Activated naive CD4-positive, alpha-beta T cell (primary cell): ENCODE measurements around the gene ATP5F1C.
"Not testable (repeated sequence)": the region's sequence is repeated elsewhere in the genome, so short reads cannot be mapped to it uniquely, and the experiment has no call there.

Experiments used
- DNase-seq, 4 experiments: peaks; one replicate each; lab custom pipeline; 2025; lab: John Stamatoyannopoulos, UW

Gene ATP5F1C

DNA sequence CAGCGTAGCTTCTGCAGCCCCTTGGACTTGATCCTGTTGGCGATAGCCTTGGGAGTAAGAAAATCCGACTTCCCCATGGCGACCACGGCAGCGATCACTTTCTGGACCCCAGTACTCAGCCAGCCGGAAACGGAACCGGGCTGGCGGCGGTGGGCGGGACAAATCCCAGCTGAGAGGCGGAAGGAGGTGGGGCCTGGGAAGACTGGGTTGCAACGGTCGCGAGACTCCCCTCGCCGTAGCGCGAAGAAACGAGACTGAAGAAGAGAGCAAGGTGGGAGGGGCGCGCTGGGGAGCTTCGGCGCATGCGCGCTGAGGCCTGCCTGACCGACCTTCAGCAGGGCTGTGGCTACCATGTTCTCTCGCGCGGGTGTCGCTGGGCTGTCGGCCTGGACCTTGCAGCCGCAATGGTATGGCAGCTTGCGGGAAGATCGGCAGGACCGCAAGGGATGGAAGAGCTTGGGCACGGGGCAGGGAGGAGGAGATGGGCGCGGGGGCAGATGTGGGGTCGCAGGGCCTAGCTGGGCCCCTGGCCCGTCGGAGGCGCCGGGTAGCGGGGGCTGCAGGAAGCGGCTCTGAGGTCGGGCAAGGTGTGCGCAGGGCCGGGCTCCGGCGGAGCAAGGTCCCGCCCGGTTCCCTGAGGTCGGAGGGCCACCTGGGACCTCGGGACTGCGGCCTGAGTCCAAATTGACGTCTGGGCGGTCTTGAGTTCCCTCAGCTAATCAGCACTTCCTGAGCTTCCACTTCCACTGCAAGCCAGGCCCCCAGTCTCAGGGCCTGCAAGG is at the start of gene ATP5F1C, which contains the start of gene KIN:
ATP5F1C (plus strand) TSS at position 321 of the 782 bp plus-strand sequence; CDS start at position 352, 31 bp downstream.
KIN (minus strand) TSS at position 137 of the 782 bp plus-strand sequence; CDS start at position 77, 60 bp downstream.
- DNase-seq, result peak; percentile 90 to 96 (median 93)

DNA sequence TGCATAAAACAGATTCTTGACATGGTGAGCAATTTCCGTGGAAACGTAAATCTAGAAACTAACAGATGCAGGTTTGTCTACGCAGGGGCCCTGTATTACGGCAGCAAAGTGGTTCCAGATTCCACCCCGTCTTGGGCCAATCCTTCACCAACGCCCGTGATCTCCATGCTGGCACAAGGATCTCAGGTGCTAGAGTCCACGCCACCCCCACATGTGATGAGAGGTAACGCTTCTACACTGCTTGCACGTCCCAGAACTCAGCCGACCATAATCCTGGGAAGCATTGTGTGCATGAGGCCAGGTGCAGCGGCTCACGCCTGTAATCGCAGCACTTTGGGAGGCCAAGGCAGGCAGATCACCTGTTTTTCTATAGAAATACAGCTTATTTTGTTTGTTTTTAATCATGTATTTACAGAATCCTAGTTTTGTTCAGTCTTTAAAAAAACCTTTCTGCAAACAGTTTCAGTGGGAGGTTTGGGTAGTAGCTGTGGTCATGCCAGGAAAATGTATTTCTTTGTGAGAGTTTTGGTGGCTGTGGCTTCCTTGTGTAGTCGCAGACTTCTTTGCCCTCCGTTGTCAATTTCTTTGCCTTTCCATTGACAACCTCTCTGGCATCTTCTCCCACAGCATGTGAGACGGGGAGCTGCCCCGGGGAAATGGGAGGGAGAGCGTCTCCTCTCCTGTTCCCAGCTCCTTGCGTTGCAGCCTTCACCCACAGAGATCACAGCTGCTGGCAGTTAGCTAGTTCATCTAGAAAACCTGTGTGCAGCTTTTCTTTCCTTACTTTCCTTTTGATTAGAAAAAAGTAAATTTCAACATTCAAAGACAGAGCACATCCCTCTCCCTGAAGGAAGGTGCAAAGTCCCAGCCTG is 49.2 kb upstream of the ATP5F1C start:
- no peak for DNase-seq

DNA sequence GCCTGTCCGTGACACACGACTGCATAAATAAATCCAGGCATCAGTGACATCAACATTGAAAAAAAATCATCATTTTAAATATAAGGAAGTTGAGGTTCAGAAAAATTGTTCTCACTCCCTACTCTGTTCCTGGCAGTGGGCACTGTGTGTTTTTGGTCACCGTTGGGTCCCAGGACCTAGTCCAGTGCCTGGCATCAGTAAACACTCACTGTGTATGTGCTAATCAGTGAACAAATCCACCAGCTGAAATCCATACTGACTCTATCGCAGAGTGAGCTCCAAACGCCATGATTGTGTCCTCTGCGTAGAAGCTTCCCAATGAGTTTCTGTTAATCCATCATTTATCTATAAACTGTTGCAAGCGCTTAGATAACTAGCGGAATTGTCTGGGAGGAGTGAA is 43.7 kb upstream of the ATP5F1C start:
- no peak for DNase-seq

DNA sequence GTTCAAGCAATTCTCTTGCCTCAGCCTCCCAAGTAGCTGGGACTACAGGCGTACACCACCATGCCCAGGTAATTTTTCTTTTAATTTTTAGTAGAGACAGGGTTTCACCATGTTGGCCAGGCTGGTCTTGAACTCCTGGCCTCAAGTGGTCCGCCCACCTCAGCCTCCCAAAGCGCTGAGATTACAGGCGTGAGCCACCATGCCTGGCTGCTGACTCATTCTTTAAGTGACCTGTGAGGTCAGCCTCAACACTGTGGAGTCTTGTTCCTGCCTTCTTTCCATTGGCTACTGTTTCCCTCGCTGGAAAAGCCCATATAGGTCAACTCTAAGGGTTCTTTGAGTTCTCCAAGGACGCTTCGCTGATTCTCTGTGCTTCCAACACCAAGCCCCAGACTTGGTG is 39.3 kb upstream of the ATP5F1C start:
- DNase-seq, result not testable (repeated sequence)

DNA sequence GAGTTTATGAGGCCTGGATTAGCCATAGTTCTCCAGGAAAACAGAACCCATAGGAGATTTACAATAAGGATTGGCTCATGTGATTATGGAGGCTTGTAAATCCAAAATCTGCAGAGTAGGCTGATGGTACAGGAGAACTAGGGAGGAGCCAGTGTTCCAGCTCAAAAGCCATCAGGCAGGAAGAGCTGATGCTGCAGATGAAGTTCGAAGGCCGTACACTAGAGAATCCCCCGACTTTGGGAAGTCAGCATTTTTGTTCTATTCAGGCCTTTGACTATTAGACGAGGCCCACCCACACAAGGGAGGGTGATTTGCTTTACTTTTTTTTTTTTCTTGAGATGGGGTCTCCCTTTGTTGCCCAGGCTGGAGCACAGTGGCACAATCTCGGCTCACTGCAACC is 37.8 kb upstream of the ATP5F1C start:
- DNase-seq, result no peak

DNA sequence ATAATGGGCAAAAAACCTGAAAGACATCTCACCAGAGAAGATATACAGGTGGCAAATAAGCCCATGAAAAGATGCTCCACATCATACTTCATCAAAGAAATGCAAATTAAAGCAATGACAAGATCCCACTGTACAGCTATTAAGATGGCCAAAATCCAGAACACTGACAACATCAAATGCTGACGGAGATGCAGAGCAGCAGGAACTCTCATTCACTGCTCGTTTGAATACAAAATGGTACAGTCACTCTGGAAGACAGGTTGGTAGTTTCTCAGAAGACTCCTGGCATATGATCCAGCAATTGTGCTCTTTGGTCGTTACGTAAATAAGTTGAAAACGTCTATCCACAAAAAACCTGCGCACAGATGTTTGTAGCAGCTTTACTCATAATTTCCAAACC is 35.7 kb upstream of the ATP5F1C start:
- DNase-seq, result no peak

DNA sequence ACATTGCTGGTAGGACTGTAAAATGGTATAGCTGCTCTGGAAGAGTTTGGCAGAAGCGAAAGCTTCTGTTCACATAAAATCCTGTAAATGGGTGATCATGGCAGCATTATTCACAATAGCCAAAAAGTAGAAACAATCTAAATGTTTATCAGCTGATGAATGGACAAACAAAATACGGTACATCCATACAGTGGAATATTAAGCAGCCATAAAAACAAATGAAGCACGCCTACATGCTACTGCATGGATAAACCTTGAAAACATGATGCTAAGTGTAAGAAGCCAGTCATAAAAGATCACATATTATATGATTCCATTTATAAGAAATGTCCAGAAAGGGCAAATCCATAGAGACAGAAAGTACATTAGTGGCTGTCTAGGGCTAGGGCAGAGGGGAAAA is 32.9 kb upstream of the ATP5F1C start:
- DNase-seq, result no peak

DNA sequence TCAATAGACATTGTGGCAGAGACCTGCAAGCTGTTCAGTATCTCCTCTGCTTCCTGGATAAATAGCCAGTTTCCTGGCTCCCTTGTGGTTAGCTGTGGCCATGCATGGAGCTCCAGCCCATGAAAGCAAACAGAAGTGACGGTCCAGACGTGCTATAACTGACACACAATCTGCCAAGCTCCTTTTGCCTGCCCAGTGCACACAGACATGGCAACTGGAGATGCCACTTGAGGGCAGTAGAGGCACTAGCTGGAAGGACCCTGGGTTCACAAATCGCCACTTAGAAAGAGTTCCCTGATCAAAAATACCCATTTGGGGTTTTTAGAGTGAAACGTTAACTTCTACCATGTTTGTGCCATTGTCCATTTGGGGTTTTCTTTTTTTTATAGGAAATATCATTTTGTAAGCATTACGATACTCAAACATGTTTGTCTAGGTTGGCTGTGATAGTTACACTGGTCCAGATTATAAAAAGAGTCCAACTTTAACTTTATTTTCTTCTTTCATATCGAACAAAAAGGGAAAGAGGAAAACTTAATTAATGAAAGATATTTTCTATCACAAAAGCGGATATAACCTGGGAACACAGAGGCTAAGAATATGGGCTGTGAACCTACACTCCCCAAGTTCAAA is 31.5 kb upstream of the ATP5F1C start:
- DNase-seq, result no peak

DNA sequence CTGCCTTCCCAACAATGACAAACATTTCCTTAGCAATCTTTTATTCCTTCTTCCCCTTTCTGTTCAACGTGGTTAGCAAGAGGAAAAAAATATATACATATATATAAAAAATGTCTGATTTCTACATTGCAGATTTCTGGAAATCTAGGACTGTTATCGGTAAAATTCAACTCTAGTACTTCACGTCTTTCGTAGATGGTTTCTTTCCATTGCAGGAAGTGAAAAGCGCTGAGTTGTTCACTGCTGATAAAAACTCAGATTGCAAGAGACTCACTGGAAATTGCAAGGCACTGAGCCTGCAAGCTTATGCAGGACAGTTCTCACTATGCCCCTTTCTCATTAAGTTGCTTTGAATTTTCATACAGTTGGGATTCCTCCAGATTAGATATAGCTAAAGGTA is 24.0 kb upstream of the ATP5F1C start:
- DNase-seq, result no peak

DNA sequence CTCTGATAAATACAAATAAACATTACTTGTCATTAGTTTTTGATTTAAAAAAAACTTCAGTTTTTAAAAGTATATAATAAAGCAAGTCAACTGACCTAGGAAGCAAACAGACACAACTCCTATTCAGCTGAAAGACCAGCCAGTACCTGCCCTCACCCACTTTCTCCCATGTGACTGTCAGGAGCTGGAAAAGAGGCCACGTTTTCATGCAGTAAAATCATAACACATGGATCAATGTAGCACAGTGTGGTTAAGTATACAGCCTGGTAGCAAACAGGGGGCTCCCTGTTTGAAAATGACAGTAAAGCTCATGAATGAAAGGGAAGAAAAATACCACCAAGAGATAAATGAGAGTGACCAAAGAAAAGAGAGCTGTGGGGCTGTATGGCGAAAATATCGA is 21.7 kb upstream of the ATP5F1C start:
- no peak for DNase-seq

DNA sequence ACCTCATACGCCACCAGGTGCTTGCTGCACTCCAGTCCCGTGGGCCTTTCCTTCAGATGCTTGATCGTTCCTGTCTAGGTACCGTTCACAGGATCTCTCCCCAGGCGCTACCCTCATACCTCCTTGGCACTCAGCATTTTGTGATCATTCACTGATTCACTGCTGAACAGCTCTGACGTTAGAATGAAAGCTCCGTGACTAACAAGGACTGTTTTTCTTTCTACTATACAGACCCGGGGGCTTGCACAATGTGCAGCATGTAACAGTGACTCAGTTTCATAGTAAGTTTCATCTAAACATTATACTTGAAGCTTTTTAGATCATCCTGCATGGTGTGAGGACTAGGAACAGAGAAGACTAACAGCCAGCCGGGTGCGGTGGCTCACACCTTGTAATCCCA is 20.8 kb upstream of the ATP5F1C start:
- no peak for DNase-seq

DNA sequence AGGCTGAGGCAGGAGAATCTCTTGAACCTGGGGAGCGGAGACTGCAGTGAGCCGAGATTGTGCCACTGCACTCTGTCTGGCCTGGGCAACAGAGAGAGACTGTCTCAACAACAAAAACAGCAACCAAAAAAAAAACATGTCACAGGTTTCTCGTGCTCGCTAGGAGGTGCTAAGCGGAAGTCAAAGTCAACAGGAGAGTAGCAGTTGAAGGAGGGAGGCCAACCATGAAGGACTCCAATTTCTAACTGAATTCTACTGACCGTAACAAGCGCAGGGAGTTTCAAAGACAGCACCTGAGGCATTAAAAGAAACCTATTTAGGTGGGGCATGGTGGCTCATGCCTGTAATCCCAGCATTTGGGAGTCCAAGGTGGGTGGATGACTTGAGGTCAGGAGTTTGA is 19.6 kb upstream of the ATP5F1C start:
- DNase-seq, result no peak

DNA sequence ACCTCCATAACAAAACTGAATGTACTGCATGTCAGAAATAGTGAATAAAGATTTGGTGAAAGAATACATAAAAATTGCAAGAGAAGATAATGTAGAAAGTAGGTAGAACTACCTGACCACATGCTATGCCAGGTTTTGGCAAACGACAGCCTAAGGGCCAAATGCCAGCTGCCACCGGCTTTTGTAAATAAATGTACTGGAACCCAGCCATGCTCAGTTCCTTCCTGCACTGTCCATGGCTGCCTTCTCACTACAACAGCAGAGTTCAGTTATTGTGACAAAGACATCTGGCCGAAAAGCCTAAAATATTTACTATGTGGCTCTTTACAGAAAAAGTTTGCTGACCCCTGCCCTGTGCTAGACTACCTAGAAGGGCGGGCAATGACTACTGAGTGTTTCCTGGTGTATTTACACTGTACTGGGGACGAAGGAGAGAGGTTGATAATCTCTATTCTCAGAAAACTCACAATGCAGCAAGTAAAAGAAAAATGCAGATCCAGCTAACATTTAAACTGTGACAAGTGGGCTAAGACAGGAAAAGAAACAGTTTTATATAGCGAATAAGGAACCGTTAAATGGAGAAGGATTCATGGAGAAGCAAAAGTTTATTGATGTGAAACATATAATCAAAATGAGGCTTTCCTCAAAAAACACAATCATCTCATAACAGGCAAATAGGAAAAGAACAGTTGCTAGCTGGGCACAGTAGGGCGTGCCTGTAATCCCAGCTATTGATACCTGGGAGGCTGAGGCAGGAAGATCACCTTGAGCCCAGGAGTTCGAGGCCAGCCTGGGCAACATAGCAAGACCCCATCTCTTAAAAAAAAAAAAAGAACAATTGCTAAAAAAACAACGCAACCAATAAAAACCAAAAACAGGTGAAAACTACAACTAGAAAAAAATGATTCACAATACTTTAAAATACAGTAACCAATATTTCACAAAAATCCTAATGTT is 13.9 kb upstream of the ATP5F1C start:
- DNase-seq, result no peak

DNA sequence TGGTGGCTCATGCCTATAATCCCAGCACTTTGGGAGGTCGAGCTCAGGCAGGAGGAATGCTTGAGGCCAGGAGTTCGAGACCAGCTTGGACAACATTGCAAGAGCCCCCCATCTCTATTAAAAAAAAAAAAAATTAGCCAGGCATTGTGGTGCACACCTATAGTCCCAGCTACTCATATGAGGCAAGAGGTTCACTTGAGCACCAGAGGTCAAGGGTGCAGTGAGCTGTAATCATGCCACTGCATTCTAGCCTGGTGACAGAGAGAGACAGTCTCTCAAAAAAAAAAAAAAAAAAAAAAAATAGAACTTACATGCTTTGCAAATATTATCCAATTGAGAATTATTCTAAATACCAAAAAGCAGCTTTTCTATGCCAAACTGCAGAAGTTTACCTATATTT is 11.2 kb upstream of the ATP5F1C start:
- DNase-seq, result no peak

DNA sequence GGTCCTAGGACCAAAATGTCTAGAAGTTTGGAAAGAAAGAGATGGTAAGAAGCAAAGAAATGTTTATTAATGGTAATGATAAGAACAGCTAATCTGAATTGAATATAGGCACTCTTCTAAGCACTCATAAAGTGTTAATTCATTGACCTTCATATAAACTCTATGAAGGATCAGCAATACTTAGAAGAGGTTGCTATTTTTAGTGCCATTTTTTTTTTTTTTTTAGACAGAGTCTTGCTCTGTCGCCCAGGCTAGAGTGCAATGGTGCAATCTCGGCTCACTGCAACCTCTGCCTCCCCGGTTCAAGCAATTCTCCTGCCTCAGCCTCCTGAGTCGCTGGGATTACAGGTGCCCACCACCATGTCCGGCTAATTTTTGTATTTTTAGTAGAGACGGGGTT is 5.8 kb upstream of the ATP5F1C start:
- not testable (repeated sequence) for DNase-seq

DNA sequence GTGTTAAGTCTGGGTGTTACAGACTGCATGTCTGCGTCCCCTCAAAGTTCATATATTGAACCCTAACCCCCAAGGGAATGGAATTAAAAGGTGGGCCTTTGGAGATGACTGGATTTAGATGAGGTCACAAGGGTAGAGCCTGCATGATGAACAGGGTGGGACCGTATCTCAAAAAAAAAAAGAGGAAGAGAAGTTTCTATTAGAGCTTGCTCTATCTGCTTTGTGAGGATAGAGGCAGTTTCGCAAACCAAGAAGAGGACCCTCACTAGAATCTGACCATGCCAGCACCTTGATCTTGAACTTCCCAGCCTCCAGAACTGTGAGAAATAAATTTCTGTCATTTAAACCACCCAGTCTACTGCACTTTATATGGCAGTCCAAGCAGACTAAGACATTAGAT is 1.5 kb upstream of the ATP5F1C start:
- DNase-seq, result no peak

DNA sequence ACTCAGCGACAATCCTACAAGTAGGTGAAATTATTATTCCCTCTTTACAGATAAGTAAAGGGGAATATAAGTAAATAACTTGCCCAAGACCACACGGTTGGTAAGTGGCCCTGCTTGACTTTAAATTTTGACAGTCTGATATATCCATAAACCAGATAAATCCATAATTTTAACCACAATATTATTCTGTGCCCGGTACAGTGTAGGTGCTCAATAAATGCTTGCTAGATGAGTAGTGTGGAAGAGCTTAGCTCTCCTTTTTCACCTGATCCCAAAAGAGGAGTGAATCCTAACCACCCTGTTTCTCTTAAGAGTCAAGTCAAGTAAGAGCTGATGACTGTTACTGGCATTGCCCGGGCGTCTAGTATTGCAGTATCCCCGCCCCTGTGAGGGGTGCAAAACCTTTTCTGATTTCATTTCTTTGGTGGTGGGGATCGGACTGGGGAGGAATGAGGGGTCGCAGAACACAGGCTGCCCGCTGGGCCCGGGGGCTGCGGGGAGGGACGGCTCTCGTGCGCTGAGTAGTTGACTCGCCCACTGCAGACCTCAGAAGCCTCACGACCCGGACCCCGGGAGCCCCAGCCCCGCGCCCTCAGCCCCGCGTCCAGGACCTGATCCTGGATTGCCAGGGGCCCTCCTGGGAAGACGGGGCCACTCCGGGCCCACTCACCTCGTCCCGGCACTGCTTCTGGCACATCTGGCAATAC is 674 bp upstream of the ATP5F1C start:
- DNase-seq, result no peak

DNA sequence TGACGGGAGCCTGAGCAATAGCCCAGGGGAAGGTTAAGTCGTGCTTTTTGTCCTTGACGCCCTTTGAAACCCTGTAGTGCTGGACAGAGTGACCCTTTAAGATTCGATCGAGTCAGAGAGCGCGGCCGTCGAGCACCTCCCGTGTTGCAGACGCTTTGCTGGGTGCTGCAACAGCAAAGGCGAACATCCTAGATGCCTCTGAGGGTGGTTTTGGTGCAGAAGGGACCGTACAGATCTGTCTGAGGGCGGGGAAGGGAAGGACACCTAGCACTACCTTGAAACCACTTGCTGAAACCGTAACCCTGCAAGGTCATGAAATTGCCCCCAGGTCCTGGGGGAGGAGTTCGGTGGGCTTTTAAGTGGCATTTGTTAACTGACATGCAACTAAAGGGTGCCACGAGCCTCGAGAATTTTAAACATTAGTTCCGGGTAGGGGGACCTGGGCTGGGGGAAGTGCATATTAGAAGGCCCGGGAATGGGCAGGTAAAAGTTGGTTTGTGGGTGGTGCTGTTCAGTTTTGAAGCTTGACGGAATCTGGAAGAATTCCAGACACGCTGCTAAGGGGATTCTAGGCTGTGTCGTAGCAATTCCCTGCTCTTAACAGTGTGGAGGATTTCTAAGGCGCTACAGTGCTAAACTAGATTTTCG is 786 bp downstream of the ATP5F1C start:
- peak in 1 of 4 experiments; percentile 25 for DNase-seq

DNA sequence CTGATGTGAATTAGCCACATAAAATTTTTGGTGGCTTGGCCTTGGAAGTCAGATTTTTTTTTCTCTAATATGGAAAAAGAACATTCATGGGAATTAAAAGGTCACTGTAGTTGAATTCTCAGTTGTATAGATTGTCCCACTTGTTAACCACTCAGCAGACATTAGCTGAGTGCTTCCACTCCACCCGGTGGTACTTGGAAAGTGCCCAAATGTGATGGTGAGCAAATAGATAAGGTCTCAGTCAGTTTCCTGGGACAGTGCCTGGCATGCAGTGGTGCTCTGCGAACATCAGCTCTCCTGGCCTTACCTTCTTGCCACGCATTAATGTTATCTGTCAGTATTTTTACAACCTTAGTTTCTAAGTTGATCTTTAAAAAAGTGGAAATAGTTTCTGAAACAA is 1.4 kb downstream of the ATP5F1C start:
- no peak for DNase-seq

DNA sequence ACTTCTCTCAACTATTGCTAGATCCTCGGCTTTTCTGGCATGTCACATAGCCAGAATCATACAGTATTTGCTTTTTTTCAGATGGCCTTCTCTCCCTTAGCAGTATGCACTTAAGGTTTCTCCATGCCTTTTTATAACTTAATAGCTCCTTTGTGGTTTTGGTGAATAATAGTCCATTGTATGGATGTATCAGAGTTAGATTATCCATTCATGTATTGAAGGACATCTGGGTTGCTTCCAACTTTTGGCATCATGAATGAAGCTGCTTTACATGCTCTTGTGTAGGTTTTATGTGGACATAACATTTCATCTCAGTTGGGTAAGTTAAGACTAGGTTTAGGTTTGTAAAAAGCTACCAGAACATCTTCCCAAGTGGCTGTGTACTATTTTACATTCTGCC is 4.6 kb downstream of the ATP5F1C start:
- DNase-seq, result no peak
